Endothelial cell of umbilical vein (primary cell): ENCODE data around the gene PNRC1. TPM values are rescaled to one million over a fixed set of nuclear protein-coding genes. Genes with fewer than 3 reads are reported as not detected.

Source experiments
- BruUV-seq: library from RNA; stranded (reverse); fragments of 400-500 nt; replicated peaks from 2 replicates; lab custom pipeline; 2021; lab: Mats Ljungman, UMichigan
- CTCF ChIA-PET: fragments of 300-600, 350-600 bp; sonication (Branson Sonifier 250); formaldehyde crosslinking; loops from one replicate; lab custom pipeline; 2021; ENCODE audit warnings: antibody characterized with exemption, inconsistent platforms; lab: Charles Lee
- POLR2A ChIA-PET: fragments of 300-600, 350-600 bp; sonication (Branson Sonifier 250); formaldehyde crosslinking; loops from one replicate; lab custom pipeline; 2021; ENCODE audit warnings: antibody characterized with exemption, inconsistent platforms; lab: Charles Lee
- DNase-seq: peaks from one replicate; pipeline ENCODE4 v3.0.0-alpha.2; 2011; ENCODE audit warnings: low read depth, low spot score
- FAIRE-seq: peaks from 2 replicates; lab custom pipeline; 2011; peaks lifted over from hg19 to GRCh38; lab: Jason Lieb, UNC
- H2AFZ ChIP-seq: 2 replicates; pipeline ENCODE4 v1.6.0; 2012; ENCODE audit warnings: low read depth, low read length, control low read depth, inconsistent platforms
- H3K27ac ChIP-seq: 2 replicates; pipeline ENCODE4 v1.5.1; 2011; ENCODE audit warnings: low read depth, mild to moderate bottlenecking, control low read depth, low read length, moderate library complexity; ENCODE audit not compliant: insufficient read depth
- H3K27me3 ChIP-seq, 2 experiments: 2 replicates each; pipeline versions ENCODE4 v1.6.0 to v1.6.1; 2011; ENCODE audit warnings: low read length in 2 of 2, mixed read lengths in 1 of 2; ENCODE audit not compliant: control insufficient read depth in 2 of 2, insufficient read depth in 2 of 2
- H3K36me3 ChIP-seq, 2 experiments: 2 replicates in 1 of 2; 3 replicates in 1 of 2; pipeline ENCODE4 v1.5.1; 2011; ENCODE audit warnings: low read length in 2 of 2, mild to moderate bottlenecking in 1 of 2, moderate library complexity in 1 of 2; ENCODE audit not compliant: control insufficient read depth in 2 of 2, insufficient read depth in 2 of 2; ENCODE audit errors: extremely low read depth in 1 of 2
- H3K4me1 ChIP-seq: 3 replicates; pipeline ENCODE4 v1.5.1; 2011; ENCODE audit warnings: mild to moderate bottlenecking, low read length; ENCODE audit not compliant: control insufficient read depth, insufficient read depth; ENCODE audit errors: extremely low read depth
- H3K4me2 ChIP-seq: 2 replicates; pipeline ENCODE4 v1.6.1; 2011; ENCODE audit warnings: low read length, control low read depth, mixed read lengths; ENCODE audit not compliant: insufficient read depth
- H3K4me3 ChIP-seq, 3 experiments: fragments of 200-600 bp in 1 of 3; sonication (generic), shearing (Covaris generic) in 1 of 3; replicated peaks in 1 of 3; 2 replicates each; pipeline ENCODE4 v1.5.1; 2011 to 2016; ENCODE audit warnings: control low read depth in 3 of 3, low read length in 3 of 3, mild to moderate bottlenecking in 2 of 3, inconsistent platforms in 1 of 3, low read depth in 1 of 3, moderate library complexity in 1 of 3; ENCODE audit not compliant: insufficient read depth in 1 of 3
- H3K79me2 ChIP-seq: 2 replicates; pipeline ENCODE4 v1.6.0; 2012; ENCODE audit warnings: low read length, inconsistent platforms; ENCODE audit not compliant: control insufficient read depth, insufficient read depth
- H3K9ac ChIP-seq: replicated peaks from 2 replicates; pipeline ENCODE3; 2011; ENCODE audit warnings: low read length, control low read depth; ENCODE audit not compliant: insufficient read depth; ENCODE audit errors: extremely low read depth
- H3K9me1 ChIP-seq: replicated peaks from 3 replicates; pipeline ENCODE4 v1.6.0; 2011; ENCODE audit warnings: mild to moderate bottlenecking, low read length; ENCODE audit not compliant: control insufficient read depth, insufficient read depth; ENCODE audit errors: extremely low read depth
- H3K9me3 ChIP-seq: replicated peaks from 2 replicates; pipeline ENCODE4 v1.5.1; 2012; ENCODE audit warnings: low read length, inconsistent platforms; ENCODE audit not compliant: control insufficient read depth, insufficient read depth
- H4K20me1 ChIP-seq: replicated peaks from 2 replicates; pipeline ENCODE3; 2011; ENCODE audit warnings: mild to moderate bottlenecking, low read length; ENCODE audit not compliant: control insufficient read depth, insufficient read depth; ENCODE audit errors: extremely low read depth
- CTCF ChIP-seq, 2 donors: IDR thresholded peaks; 1 replicate in 1 of 2; 2 replicates in 1 of 2; pipeline ENCODE4 v1.5.1; 2011; ENCODE audit warnings: low read length in 2 of 2, mild to moderate bottlenecking in 2 of 2, moderate library complexity in 2 of 2, control low read depth in 1 of 2, inconsistent platforms in 1 of 2, low read depth in 1 of 2; ENCODE audit not compliant: insufficient read depth in 1 of 2; ENCODE audit errors: extremely low read depth in 1 of 2
- EZH2 ChIP-seq: IDR thresholded peaks from 2 replicates; pipeline ENCODE4 v1.6.1; 2012; ENCODE audit warnings: borderline replicate concordance, low read depth, mild to moderate bottlenecking, moderate library complexity, low read length, inconsistent platforms; ENCODE audit not compliant: severe bottlenecking
- FOS ChIP-seq: IDR thresholded peaks from 2 replicates; pipeline ENCODE4 v1.6.1; 2011; ENCODE audit warnings: mild to moderate bottlenecking, low read length, moderate library complexity, borderline replicate concordance; ENCODE audit not compliant: insufficient read depth
- GATA2 ChIP-seq: IDR thresholded peaks from 2 replicates; pipeline ENCODE4 v1.7.0; 2011; ENCODE audit warnings: low read depth, mild to moderate bottlenecking, moderate library complexity, mixed read lengths, low read length; ENCODE audit not compliant: insufficient read length, insufficient read depth
- JUN ChIP-seq: IDR thresholded peaks from 2 replicates; pipeline ENCODE4 v1.6.1; 2011; ENCODE audit warnings: borderline replicate concordance, low read depth; ENCODE audit not compliant: insufficient read length, insufficient read depth
- MAX ChIP-seq: IDR thresholded peaks from 2 replicates; pipeline ENCODE4 v1.6.1; 2011; ENCODE audit not compliant: insufficient read depth, insufficient read length
- MYC ChIP-seq: IDR thresholded peaks from one replicate; pipeline ENCODE4 v1.6.1; 2011; ENCODE audit warnings: mild to moderate bottlenecking, low read depth, low read length
- POLR2A ChIP-seq: IDR thresholded peaks from 2 replicates; pipeline ENCODE4 v1.6.1; 2012; ENCODE audit warnings: low read depth, mild to moderate bottlenecking, control low read depth, low read length
- POLR2AphosphoS5 ChIP-seq: IDR thresholded peaks from 2 replicates; pipeline ENCODE4 v1.6.1; 2012; ENCODE audit warnings: low read depth, mild to moderate bottlenecking, control low read depth, low read length, moderate library complexity; ENCODE audit not compliant: insufficient read depth
- dilution Hi-C: fragments of 300-500 bp; cut with MboI; formaldehyde crosslinking; loops from one replicate; pipeline ENCODE4 v1.15.0; 2019; ENCODE audit warnings: low sequenced_read_pairs; ENCODE audit not compliant: extremely low pct_ligation_motif_present
- intact Hi-C: fragments of 100-400 bp; cut with micrococcal nuclease; formaldehyde crosslinking; loops from one replicate; pipeline ENCODE4 v1.10.0; 2022
- polyA plus RNA-seq, 4 experiments: library from polyadenylated mRNA; depleted of rRNA in 3 of 4; stranded (reverse) in 3 of 4; unstranded in 1 of 4; fragments of >200 nt; gene quantifications; 2 replicates each; pipeline versions ENCODE4 v1.2.1 to v1.2.3, GENCODE V29; 2011 to 2012; ENCODE audit warnings: missing spikeins in 1 of 4
- total RNA-seq: library from RNA; stranded (reverse); gene quantifications from 2 replicates; pipeline ENCODE4 v1.2.3, GENCODE V29; 2021

The PNRC1 gene
- total and polyA plus RNA-seq, 2 donors (not counting 3 experiments of a cell fraction or from before 2014, with no cell fraction given) = 9.6 to 87.9 TPM

- POLR2A ChIA-PET = no interaction called here
- BruUV-seq = no TSS peak
- Histone ChIP-seq H3K9me1 (no peaks in the 10 kb centered on the region), H3K27me3 (no peaks in the 10 kb centered on the region), H3K4me1 (no peaks in the 10 kb centered on the region), H3K79me2 (no peaks in the 10 kb centered on the region), H4K20me1 (no peaks in the 10 kb centered on the region), H3K9me3 (no peaks in the 10 kb centered on the region), H2AFZ (no peak overlapping the region), H3K36me3 (no peaks in the 10 kb centered on the region), H3K9ac (no peak overlapping the region), H3K4me2 (no peak overlapping the region), H3K4me3 (no peak overlapping the region), H3K27ac (no peak overlapping the region)
- DNase-seq (no peak), FAIRE-seq (no peak)
- CTCF ChIA-PET = interaction anchor here (1.6 to 1.9 kb wide), 2 partner anchors 10 to 116 kb away, joined by 4 to 7 read pairs; no protein-coding TSS in a partner anchor
- no peak for TF ChIP-seq JUN
- no peak for TF ChIP-seq FOS
- TF ChIP-seq POLR2AphosphoS5 = no peak
- TF ChIP-seq EZH2 = no peak
- no peak for TF ChIP-seq MAX
- TF ChIP-seq GATA2 = no peak
- TF ChIP-seq MYC = no peak
- no peak for TF ChIP-seq POLR2A
- no peak for TF ChIP-seq CTCF (IDR thresholded peaks at IDR 0.05; ENCODE audit: extremely low read depth in 1 of 2, insufficient read depth in 1 of 2, low read depth in 1 of 2, low read length in 2 of 2)
- dilution Hi-C loops (no loop called here), intact Hi-C loops (no loop called here)
Observed at GRCh38 chr6:89098461-89098860, 17.9 kb downstream of the PNRC1 start.
